NCI-H2227 (cell line): ENCODE measurements around the gene JARID2.

ENCODE experiments used
- DNase-seq: peaks from one replicate; lab custom pipeline; 2025; ENCODE audit not compliant: unreplicated experiment; lab: John Stamatoyannopoulos, UW

JARID2 gene

GRCh38 chr6:15391500-15391899 lies 145.6 kb downstream of the JARID2 start:
- DNase-seq, result no peak

DNA sequence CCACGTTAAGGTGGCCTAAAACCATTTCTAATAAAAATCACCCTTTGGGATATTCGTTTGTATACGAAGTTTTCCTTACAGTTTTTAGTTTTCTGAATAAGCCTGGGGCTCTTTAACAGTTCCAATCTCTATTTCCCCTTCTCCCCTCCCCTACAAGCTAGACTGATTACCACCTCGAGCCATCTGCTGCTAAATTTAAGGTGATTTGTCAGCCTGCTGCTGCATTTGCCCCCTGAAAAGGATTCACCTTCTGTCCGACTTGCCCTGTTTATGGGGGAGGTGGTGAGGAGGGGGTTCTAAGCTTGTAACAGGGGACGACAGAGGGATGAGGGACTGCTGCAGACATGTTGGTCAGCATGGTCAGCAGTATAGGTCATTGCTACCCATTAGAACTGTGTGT lies 146.3 kb downstream of the JARID2 start:
- DNase-seq, result no peak

DNA sequence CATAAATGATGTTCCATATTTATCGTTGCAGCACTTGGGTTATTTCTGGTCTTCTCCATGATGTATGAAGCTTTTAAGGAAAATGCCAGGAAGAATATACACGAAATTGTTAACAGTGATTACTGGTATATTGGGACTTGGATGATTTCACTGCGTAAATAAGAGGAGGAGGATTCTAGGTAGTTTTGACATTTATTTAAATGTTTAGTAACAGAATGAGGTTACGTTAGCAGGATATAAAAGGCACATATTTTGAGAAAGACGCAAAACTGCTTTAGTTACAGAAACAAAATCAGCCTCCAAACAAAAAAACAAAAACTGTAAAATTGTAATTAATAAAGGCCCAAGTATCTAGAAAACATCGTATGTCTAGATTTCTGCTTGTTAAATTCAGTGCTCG lies 147.7 kb downstream of the JARID2 start:
- no peak for DNase-seq

DNA sequence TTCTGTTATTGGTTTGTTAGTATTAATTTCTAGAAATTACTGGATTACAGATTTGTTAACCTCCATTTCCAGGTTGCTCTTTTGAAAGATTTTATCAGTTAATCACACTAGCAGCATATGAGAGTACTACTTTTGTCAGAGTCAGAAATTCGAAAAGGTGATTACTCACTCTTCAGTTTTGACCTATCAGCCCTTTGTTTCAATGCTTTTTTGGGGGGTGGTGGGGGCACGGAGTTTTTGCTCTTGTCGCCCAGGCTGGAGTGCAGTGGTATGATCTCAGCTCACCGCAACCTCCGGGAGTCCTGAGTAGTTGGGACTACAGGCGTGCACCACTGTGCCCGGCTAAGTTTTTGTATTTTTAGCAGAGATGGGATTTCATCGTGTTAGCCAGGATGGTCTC lies 149.2 kb downstream of the JARID2 start:
- no peak for DNase-seq

DNA sequence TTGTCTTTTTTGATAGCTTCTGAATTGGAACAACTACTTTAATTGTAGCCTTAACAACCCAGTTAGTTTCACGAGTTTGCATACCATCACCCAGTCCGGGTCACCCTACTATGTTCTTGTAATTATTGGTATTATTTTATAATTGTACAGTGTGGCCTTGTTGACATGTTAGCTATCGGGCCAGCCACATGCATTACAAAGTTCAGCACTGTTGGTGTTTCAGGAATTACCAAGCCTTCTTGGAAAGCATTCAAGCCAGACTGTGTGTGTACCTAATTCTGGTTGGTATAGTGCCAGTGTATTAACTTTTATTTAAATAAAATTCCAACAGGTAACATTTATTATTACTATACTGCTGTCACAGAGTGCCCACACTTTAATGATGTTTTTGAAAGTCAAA lies 150.9 kb downstream of the JARID2 start:
- no peak for DNase-seq

- DNase-seq, result no peak
Measured at GRCh38 chr6:15398633-15399275, 152.9 kb downstream of the JARID2 start.

GRCh38 chr6:15399641-15400470 lies 154.0 kb downstream of the JARID2 start:
- DNase-seq, result peak; percentile 70

DNA sequence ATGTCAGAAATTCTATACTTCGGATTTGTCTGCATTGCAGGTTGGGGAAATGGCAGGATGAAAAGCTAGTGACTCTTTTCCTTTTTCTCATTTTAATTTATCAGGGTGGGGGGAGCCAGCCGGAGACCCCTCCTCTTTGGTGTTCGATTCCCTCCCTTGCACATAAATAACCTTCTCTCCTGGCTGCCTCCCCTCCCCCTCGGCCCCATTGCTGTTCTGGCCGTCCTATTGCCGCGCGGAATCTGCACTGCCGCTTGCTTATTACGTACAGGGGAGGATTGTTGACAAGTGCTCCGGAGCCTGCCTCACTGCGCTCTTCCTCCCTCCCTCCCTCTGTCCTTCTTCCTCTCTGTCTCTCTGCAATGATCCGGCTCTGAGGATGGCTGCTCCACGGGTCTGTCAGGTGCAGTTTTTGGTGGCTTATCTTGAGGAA lies 154.7 kb downstream of the JARID2 start:
- DNase-seq, result peak; percentile 78

GRCh38 chr6:15401120-15401519 lies 155.3 kb downstream of the JARID2 start:
- no peak for DNase-seq

DNA sequence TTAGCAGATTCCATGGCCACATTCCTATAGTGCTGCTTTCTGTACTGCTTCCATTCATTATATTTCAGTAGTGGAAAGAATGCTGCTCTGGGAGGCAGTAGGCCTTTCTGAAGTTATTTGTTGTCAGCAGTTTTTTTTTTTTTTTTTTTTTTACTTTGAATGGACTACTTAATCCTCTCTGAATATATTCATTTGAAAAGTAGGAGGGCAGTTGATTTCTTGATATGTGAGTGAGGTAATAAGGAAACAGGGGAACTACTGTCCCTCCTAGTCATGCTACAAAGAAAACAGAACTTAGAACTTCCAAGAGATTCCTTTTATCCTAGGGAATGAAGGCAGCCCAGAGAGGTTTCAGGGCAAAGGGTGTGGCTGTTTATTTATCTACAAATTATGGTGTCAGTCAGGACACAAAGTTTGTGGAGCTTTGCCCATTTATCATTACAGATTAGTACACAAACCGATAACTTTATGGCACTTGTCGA lies 155.9 kb downstream of the JARID2 start:
- no peak for DNase-seq

GRCh38 chr6:15402406-15403045 lies 156.7 kb downstream of the JARID2 start:
- DNase-seq, result no peak

- no peak for DNase-seq
Measured at GRCh38 chr6:15403094-15403755, 157.4 kb downstream of the JARID2 start.

DNA sequence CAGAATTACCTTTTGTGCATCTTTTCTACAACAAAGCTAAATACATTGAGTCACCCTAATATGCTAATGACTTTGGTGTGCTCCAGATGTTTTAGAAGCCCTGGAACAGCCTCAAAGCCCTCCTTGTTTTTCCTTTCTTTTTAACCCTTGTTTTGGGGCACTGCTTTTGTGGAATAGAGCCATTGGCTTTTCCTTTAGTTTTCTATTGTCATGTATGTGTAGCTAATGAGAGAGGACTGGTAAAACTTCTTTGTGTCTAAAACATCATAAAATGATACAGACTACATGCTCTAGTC lies 158.8 kb downstream of the JARID2 start:
- no peak for DNase-seq

GRCh38 chr6:15405129-15406068 lies 159.5 kb downstream of the JARID2 start:
- DNase-seq, result no peak

DNA sequence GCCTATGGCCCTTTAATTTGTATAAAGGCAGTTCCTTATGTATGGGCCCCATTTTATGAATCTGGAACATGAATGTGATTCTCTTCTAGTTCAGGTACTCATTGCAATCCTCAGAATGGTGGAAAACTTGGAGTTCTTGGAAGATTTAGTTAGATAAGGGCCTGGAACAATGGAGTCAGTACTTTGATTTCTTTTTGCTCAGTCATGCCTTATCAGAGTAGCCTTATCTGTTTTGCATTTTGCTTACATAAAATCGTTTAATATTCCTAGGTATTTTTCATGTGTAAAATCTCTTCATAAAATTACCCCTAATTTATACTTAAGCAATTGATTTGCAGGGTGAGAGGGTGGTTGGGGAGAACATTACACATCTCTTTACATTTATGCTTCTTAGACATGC lies 160.6 kb downstream of the JARID2 start:
- DNase-seq, result no peak

GRCh38 chr6:15408008-15408407 lies 162.1 kb downstream of the JARID2 start:
- DNase-seq, result no peak

DNA sequence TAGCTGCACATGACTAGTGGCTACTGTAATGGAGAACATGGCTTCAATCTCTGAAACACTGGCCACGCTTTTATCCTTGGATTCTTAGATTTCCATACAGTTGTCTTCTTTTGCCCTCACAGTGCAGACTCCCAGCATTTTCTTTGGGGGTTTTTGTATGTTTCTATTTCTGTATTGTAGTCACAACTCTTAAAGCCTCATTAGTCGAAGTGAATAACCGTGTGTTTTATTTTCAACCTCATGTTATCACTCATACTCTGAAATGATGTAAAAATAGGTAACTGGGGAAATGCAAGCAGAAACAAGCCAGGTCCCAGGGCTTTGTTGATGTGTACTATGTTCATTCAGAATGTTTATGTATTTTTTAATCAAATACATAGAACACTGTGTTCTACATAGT lies 162.9 kb downstream of the JARID2 start:
- no peak for DNase-seq

GRCh38 chr6:15409301-15410125 lies 163.6 kb downstream of the JARID2 start:
- DNase-seq, result no peak

DNA sequence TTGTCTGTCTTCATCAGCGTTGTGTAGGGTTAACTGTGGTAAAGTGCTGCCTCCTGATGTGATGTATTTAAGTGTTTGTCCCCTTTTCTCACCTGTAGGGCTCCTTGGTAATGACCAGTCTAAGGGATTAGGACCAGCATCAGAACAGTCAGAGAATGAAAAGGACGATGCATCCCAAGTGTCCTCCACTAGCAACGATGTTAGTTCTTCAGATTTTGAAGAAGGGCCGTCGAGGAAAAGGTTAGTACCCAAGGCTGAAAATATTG lies 164.2 kb downstream of the JARID2 start:
- DNase-seq, result no peak

GRCh38 chr6:15410752-15411151 lies 164.9 kb downstream of the JARID2 start:
- no peak for DNase-seq
